ENCODE data around the gene CPSF3.

- TF ChIP-seq CTCF (IDR thresholded peaks at IDR 0.05) (no peak), POLR2AphosphoS5 (IDR thresholded peaks at IDR 0.05) (no peak)
Measured at GRCh38 chr2:9462313-9462712, 38.9 kb downstream of the CPSF3 start.
